Stimulated activated CD4-positive, alpha-beta T cell treated with anti-CD3 and anti-CD28 coated beads, TNF-alpha, amount 100 ng/mL, for 1 hour (primary cell): ENCODE data around the gene PIP5K1B.

Experiments
- DNase-seq, 3 donors: peaks; one replicate each; pipeline ENCODE4 v3.0.0-alpha.2; 2020; ENCODE audit warnings: low read depth in 3 of 3, low spot score in 1 of 3

Gene PIP5K1B

DNA sequence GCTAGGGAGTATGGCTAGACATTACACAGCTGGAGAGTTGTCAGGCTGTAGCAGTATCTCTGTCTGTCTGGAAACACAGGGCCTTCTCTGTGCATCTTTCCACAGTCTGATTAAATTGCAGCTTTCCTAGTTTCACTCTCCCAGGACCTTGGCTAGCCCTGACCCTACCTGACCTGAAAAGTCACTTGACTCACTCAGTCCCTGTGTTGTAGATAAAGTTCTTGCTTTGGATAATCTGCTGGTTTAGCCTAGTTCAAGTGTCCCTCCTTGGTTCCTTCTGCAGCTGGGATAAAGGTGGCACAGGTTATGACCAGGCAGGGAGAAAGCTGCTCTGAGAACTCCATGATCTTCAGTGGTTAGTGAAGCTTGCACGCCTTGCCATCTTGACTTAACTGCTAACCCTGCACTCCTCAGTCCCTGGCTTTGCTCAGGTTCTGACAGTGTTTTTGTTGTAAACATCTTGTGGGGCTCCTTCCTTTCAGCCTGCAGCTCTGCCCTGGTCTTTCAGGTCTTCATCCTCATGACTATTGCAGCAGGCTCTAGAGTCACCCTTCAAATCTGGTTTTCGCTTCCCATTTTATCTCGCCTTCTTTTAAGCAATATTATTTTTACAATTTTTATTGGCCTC is 101.0 kb downstream of the PIP5K1B start:
- no peak for DNase-seq

- no peak for DNase-seq
Measured at GRCh38 chr9:68808338-68808890, 103.4 kb downstream of the PIP5K1B start.

GRCh38 chr9:68817079-68817875 is 112.2 kb downstream of the PIP5K1B start:
- DNase-seq: no peak

DNA sequence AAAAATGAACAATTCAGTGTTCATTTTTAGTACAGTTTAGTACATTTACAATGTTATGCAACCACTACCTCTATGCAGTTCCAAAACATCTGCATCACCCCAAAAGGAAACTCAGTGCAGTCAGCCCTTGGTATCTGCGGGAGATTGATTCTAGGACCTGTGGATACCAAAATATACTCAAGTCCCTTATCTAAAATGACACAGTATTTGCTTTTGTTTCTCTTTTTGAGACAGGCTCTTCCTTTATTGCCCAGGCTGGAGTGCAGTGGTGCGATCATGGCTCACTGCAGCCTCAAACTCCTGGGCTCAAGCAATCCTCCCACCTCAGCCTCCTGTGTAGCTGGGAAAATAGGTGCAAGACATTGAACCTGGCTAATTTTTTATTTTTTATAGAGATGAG is 114.0 kb downstream of the PIP5K1B start:
- DNase-seq: no peak

DNA sequence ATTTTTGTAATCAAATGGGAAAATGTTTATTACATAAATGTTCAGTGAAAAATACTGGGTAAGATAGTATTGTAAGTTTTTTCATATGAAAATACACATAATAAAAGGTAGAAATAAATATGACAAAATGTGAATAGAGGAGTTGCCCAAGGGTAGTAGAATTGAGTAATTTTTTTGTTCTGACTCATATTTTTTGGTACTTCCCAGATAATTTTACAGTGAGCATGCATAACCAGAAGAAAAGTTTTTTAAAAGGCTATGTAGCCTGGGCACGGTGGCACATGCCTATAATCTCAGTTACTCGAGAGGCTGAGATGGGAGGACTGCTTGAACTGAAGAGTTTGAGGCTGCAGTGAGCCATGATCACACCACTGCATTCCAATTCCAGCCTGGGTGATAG is 116.9 kb downstream of the PIP5K1B start:
- no peak for DNase-seq

DNA sequence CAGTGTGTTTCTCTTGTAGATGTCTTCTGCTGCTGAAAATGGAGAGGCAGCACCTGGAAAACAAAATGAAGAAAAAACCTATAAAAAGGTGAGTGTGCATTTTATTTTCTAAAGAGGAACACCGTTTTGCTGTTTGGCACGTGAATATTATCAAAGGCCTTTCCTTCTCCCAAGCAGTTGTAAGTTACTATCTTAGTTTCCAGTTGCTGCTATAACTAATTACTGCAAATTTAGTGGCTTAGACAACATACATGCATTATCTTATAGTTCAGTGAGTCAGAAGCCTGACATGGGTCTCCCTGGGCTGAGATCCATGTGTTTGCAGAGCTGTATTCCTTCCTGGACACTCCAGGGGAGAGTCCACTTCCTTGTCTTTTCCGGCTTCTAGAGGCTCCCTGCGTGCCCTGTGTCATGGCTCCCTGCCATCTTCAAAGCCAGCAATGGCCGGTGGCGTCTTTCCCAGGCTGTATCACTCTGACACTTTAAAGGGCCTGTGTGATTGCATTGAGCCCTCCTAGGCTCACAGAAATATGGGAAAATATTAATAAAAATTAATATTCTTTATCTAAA is 117.6 kb downstream of the PIP5K1B start:
- no peak for DNase-seq

GRCh38 chr9:68825762-68826472 is 120.9 kb downstream of the PIP5K1B start:
- DNase-seq: no peak

GRCh38 chr9:68827837-68828744 is 123.1 kb downstream of the PIP5K1B start:
- DNase-seq: no peak

DNA sequence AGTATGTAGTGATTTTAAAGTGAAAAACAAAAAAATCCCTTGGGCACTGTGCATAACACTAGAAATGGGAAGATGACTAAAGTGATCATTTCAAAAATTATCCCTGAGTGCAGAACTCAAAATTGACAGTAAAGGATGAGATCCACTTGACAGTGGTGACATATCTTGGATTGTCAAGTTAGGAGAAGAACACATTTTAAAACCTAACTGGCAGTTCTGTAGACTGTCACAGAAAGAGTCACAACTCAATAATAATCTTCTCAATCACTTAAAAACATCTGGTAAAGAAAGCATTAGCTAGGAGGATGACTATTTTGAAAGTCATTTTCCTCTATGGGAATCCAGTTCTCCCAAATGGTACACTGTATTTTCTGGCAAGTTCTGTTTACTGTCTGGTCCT is 127.1 kb downstream of the PIP5K1B start:
- no peak for DNase-seq

DNA sequence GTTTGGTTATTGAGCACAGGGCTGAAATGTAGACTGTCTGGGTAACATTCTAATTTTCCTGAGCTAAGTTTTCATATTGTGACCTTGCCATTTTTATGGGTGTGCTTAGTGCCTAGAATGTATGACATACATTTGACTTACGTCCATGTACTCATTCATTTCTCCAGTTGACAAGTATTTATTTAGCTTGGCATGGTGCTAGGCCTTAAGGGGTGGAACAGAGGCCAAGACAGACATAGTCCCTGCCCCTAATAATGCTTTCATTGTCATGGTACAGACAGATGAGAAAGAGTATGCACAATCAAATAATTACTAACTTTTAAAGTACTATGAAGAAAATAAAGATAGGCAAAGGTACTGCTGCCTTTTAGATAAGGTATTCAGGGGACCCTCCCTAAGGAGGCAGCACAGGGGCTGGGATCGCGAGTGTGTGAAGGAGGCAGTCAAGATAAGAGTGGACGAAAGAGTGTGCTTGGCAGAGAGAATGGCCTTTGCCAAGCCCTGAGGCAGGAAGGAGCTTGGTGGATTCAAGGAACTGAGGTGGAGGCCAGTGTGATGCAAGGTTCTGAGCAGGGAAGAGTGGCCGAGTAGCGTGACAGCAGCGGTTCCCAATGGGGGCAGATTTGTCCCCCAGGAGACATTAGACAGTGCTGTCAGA is 128.0 kb downstream of the PIP5K1B start:
- no peak for DNase-seq

GRCh38 chr9:68834931-68835520 is 130.0 kb downstream of the PIP5K1B start:
- DNase-seq: no peak

- DNase-seq: no peak
Measured at GRCh38 chr9:68836788-68837187, 131.7 kb downstream of the PIP5K1B start.

GRCh38 chr9:68838245-68838644 is 133.2 kb downstream of the PIP5K1B start:
- no peak for DNase-seq

- no peak for DNase-seq
Measured at GRCh38 chr9:68841276-68842052, 136.4 kb downstream of the PIP5K1B start.

- DNase-seq: no peak
Measured at GRCh38 chr9:68842568-68842967, 137.5 kb downstream of the PIP5K1B start.

DNA sequence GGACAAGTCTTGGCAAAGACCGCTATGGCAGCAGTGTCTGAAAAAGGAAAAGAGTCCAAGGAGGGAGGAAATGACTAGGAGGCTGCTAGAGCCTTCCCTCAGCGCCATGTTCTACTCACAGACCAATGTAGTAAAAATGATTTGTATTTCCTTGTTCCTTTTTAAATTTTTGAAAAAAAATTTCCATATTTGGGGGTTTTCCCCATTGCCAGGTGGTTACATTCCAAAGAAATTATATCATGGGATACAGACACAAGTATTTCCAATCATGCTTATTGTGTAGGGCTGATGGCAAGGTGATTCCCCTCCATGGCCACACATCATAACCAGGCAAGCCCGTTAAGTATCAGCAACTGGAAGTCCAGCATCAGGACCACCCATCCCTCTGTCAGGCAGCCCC is 138.2 kb downstream of the PIP5K1B start:
- DNase-seq: no peak

DNA sequence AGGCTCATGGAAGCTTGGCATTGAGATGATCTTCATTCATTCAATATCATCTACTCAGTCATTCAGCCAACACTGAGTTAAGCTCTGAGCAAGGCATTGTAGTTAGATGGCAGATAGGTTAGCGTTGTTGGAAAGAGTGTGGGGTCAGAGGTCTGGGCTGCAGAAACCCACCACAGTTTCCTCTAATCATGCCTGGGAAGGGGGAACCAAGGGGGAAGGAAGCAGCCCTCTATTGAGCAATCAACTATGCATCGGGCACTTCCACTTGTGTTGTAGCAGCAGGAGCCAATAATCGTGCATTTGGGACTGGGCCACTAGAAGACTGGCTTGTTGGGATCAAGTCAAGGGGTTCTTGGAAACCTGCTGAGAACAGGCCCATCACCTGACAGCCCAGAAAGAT is 139.1 kb downstream of the PIP5K1B start:
- DNase-seq: no peak

DNA sequence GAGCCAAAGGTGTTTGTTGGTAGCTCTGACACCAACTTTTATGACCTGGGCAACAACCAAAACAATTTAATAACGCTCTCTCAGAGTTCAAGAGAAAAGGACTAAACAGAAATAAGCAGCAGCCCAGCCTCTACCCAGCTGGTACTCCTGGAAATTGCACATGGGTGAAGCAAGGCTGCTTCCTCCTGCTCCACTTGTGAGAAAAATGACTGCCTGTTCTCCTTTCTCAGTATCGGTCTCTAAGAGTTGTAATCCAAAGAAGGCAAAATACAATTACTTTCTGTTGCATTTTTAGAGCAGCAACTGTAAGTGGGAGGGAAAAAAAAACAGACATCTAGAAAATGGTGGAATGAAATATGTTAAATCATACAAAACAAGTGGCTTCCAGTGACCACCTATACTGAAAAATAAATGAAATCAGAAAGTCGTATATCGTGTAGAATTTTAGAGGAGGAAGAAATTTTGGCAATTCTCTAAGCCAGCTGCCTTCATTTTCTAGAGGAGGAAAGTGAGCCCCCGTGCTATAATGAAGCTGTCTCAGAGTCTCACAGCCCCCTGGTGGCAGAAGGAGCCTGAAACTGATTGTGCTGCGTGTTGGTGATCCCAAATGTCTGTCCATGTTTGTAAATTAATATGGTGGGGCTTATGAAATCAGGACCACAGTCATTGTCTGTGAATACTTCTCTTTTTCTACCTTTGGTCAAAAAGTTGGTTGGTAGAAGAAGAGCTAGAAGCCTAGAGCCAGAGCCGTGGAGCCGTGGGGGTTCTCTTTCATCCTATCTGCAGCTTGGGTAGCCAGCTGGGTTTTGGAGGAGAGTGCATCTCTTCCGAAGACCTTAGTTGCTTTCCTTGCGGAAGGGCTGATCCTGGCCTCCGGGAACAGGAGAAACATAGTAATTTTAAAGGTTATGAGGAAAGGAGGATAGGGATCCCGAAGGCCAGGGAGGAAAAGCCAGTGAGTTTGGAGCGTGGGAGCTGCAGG is 139.9 kb downstream of the PIP5K1B start:
- DNase-seq: no peak
